ENCODE measurements around the gene HOXA6. TPM values are rescaled to one million over a fixed set of nuclear protein-coding genes. Genes with fewer than 3 reads are reported as not detected.
A peak's percentile ranks its signal among the peaks of the same experiment; 100 is the strongest.

HOXA6 gene
- total RNA-seq, 1 donor from 2014 or later, result 6.5 TPM

- no peak for TF ChIP-seq CTCF (IDR thresholded peaks at IDR 0.05)
- Histone ChIP-seq H3K9me3 (no peaks in the 10 kb centered on the region), H3K4me1 (peaks cover 31% of the 10 kb centered on the region), H3K36me3 (no peaks in the 10 kb centered on the region), H3K27me3 (peaks cover 5% of the 10 kb centered on the region), H3K27ac (peak overlapping the region; percentile 89), H3K4me3 (peak overlapping the region; percentile 45)
- intact Hi-C loops (cut with DNase I), result loop anchor here (5.0 kb wide), 1 partner anchor 266 kb away; no protein-coding TSS in a partner anchor
- DNase-seq (no peak), ATAC-seq (no peak)
Measured at GRCh38 chr7:27123007-27123476, 24.5 kb downstream of the HOXA6 start.

GRCh38 chr7:27122077-27122910 lies 25.3 kb downstream of the HOXA6 start:
- Histone ChIP-seq H3K36me3 (no peaks in the 10 kb centered on the region), H3K27ac (peak overlapping the region; percentile 89), H3K9me3 (no peaks in the 10 kb centered on the region), H3K4me1 (peaks cover 26% of the 10 kb centered on the region), H3K4me3 (peak overlapping the region; percentile 45), H3K27me3 (peaks cover 5% of the 10 kb centered on the region)
- ATAC-seq (no peak), DNase-seq (no peak)
- intact Hi-C loops (cut with DNase I), result loop anchor here (5.0 kb wide), 1 partner anchor 265 kb away; no protein-coding TSS in a partner anchor
- TF ChIP-seq CTCF (IDR thresholded peaks at IDR 0.05), result no peak

GRCh38 chr7:27121684-27122076 lies 25.9 kb downstream of the HOXA6 start:
- peaks cover 5% of the 10 kb centered on the region for H3K27me3 ChIP-seq
- H3K27ac ChIP-seq, result peak overlapping the region; percentile 89
- H3K36me3 ChIP-seq, result no peaks in the 10 kb centered on the region
- no peak for TF ChIP-seq CTCF (IDR thresholded peaks at IDR 0.05)
- ATAC-seq (no peak), DNase-seq (no peak)
- intact Hi-C loops (cut with DNase I), result loop anchor here (5.0 kb wide), 1 partner anchor 264 kb away; no protein-coding TSS in a partner anchor
- peak overlapping the region; percentile 45 for H3K4me3 ChIP-seq
- peaks cover 23% of the 10 kb centered on the region for H3K4me1 ChIP-seq
- no peaks in the 10 kb centered on the region for H3K9me3 ChIP-seq

- intact Hi-C loops (cut with DNase I), result no loop called here
- H3K9me3 ChIP-seq, result no peaks in the 10 kb centered on the region
- peaks cover 5% of the 10 kb centered on the region for H3K27me3 ChIP-seq
- H3K36me3 ChIP-seq, result no peaks in the 10 kb centered on the region
- no peak for DNase-seq
- H3K4me3 ChIP-seq, result peak overlapping the region; percentile 65
- H3K27ac ChIP-seq, result peak overlapping the region; percentile 89
- no peak for TF ChIP-seq CTCF (IDR thresholded peaks at IDR 0.05)
- peaks cover 9% of the 10 kb centered on the region for H3K4me1 ChIP-seq
- no peak for ATAC-seq
Measured at GRCh38 chr7:27119412-27119911, 28.1 kb downstream of the HOXA6 start.

GRCh38 chr7:27118580-27118979 lies 29.0 kb downstream of the HOXA6 start:
- no peak for DNase-seq
- no peaks in the 10 kb centered on the region for H3K9me3 ChIP-seq
- H3K4me3 ChIP-seq, result peak overlapping the region; percentile 65
- TF ChIP-seq CTCF (IDR thresholded peaks at IDR 0.05), result no peak
- ATAC-seq, result no peak
- no peaks in the 10 kb centered on the region for H3K36me3 ChIP-seq
- H3K4me1 ChIP-seq, result peaks cover 9% of the 10 kb centered on the region
- intact Hi-C loops (cut with DNase I), result no loop called here
- peaks cover 5% of the 10 kb centered on the region for H3K27me3 ChIP-seq
- H3K27ac ChIP-seq, result peak overlapping the region; percentile 89
